ENCODE data around the gene NAGS. TPM values are rescaled to one million over a fixed set of nuclear protein-coding genes. Genes with fewer than 3 reads are reported as not detected.
"Not testable (repeated sequence)": the region's sequence is repeated elsewhere in the genome, so short reads cannot be mapped to it uniquely, and the experiment has no call there.

The NAGS gene
- total RNA-seq, 1 donor from 2014 or later, result 0.89 TPM

GRCh38 chr17:43962479-43962878 lies 41.9 kb upstream of the NAGS start:
- Mint-ChIP-seq H3K36me3 (ENCODE audit: insufficient read depth) (no peaks in the 10 kb centered on the region), H3K27ac (no peak overlapping the region), H3K27me3 (peaks cover 42% of the 10 kb centered on the region), H3K4me3 (ENCODE audit: low read depth) (no peak overlapping the region), H3K9me3 (ENCODE audit: low read depth) (no peaks in the 10 kb centered on the region), H3K4me1 (ENCODE audit: low read depth) (no peaks in the 10 kb centered on the region)
- DNase-seq (ENCODE audit: low spot score, unreplicated experiment), result no peak
- TF ChIP-seq CTCF (IDR thresholded peaks at IDR 0.05; ENCODE audit: unreplicated experiment), result no peak

GRCh38 chr17:43966276-43966675 lies 38.1 kb upstream of the NAGS start:
- DNase-seq (ENCODE audit: low spot score, unreplicated experiment), result no peak
- no peak for TF ChIP-seq CTCF (IDR thresholded peaks at IDR 0.05; ENCODE audit: unreplicated experiment)
- Mint-ChIP-seq H3K27ac (no peak overlapping the region), H3K9me3 (ENCODE audit: low read depth) (no peaks in the 10 kb centered on the region), H3K27me3 (peaks cover 50% of the 10 kb centered on the region), H3K4me1 (ENCODE audit: low read depth) (no peaks in the 10 kb centered on the region), H3K4me3 (ENCODE audit: low read depth) (no peak overlapping the region), H3K36me3 (ENCODE audit: insufficient read depth) (no peaks in the 10 kb centered on the region)

GRCh38 chr17:43967251-43967875 lies 37.1 kb upstream of the NAGS start:
- Mint-ChIP-seq H3K4me1 (ENCODE audit: low read depth) (no peaks in the 10 kb centered on the region), H3K27me3 (peaks cover 47% of the 10 kb centered on the region), H3K4me3 (ENCODE audit: low read depth) (no peak overlapping the region), H3K27ac (no peak overlapping the region), H3K9me3 (ENCODE audit: low read depth) (no peaks in the 10 kb centered on the region), H3K36me3 (ENCODE audit: insufficient read depth) (no peaks in the 10 kb centered on the region)
- DNase-seq (ENCODE audit: low spot score, unreplicated experiment), result no peak
- TF ChIP-seq CTCF (IDR thresholded peaks at IDR 0.05; ENCODE audit: unreplicated experiment), result no peak

- Mint-ChIP-seq H3K27ac (no peak overlapping the region), H3K4me3 (ENCODE audit: low read depth) (no peak overlapping the region), H3K36me3 (ENCODE audit: insufficient read depth) (no peaks in the 10 kb centered on the region), H3K27me3 (peaks cover 43% of the 10 kb centered on the region), H3K9me3 (ENCODE audit: low read depth) (no peaks in the 10 kb centered on the region), H3K4me1 (ENCODE audit: low read depth) (no peaks in the 10 kb centered on the region)
- TF ChIP-seq CTCF (IDR thresholded peaks at IDR 0.05; ENCODE audit: unreplicated experiment), result no peak
- DNase-seq (ENCODE audit: low spot score, unreplicated experiment), result no peak
Measured at GRCh38 chr17:43970366-43970765, 34.1 kb upstream of the NAGS start.

- not testable (repeated sequence) for H3K4me1 Mint-ChIP-seq (ENCODE audit: low read depth); H3K27ac Mint-ChIP-seq; DNase-seq (ENCODE audit: low spot score, unreplicated experiment); H3K36me3 Mint-ChIP-seq (ENCODE audit: insufficient read depth); H3K4me3 Mint-ChIP-seq (ENCODE audit: low read depth); H3K9me3 Mint-ChIP-seq (ENCODE audit: low read depth)
- H3K27me3 Mint-ChIP-seq, result peaks cover 36% of the 10 kb centered on the region
Measured at GRCh38 chr17:43971436-43971835, 33.0 kb upstream of the NAGS start.

GRCh38 chr17:43972444-43973212 lies 31.8 kb upstream of the NAGS start:
- DNase-seq (ENCODE audit: low spot score, unreplicated experiment); H3K4me1 Mint-ChIP-seq (ENCODE audit: low read depth); H3K36me3 Mint-ChIP-seq (ENCODE audit: insufficient read depth); H3K9me3 Mint-ChIP-seq (ENCODE audit: low read depth); H3K4me3 Mint-ChIP-seq (ENCODE audit: low read depth); H3K27ac Mint-ChIP-seq: not testable (repeated sequence)
- peaks cover 34% of the 10 kb centered on the region for H3K27me3 Mint-ChIP-seq

Measured in progenitor cell of endocrine pancreas (in vitro differentiated cells).